Hepatocyte (in vitro differentiated cells): ENCODE data around the gene RIT2. TPM values are rescaled to one million over a fixed set of nuclear protein-coding genes. Genes with fewer than 3 reads are reported as not detected.

Source experiments
- DNase-seq: peaks from one replicate; pipeline ENCODE4 v3.0.0-alpha.2; 2016; ENCODE audit warnings: low spot score
- H2AFZ ChIP-seq: fragments of 200-600 bp; sonication (generic); 2 replicates; pipeline ENCODE4 v1.6.0; 2016; ENCODE audit warnings: antibody characterized with exemption, mild to moderate bottlenecking
- H3K27ac ChIP-seq: fragments of 200-600 bp; sonication (generic); 2 replicates; pipeline ENCODE4 v1.5.1; 2016; ENCODE audit warnings: mild to moderate bottlenecking
- H3K27me3 ChIP-seq: fragments of 200-600 bp; sonication (generic); 2 replicates; pipeline ENCODE4 v1.6.1; 2016
- H3K36me3 ChIP-seq: fragments of 200-600 bp; sonication (generic); replicated peaks from 2 replicates; pipeline ENCODE4 v1.5.1; 2016; ENCODE audit warnings: low read depth; ENCODE audit not compliant: insufficient read depth
- H3K4me1 ChIP-seq: fragments of 200-600 bp; sonication (generic); 2 replicates; pipeline ENCODE4 v1.5.1; 2016; ENCODE audit warnings: mild to moderate bottlenecking, moderate library complexity; ENCODE audit not compliant: insufficient read depth
- H3K4me2 ChIP-seq: fragments of 200-600 bp; sonication (generic); 2 replicates; pipeline ENCODE4 v1.6.0; 2016
- H3K4me3 ChIP-seq: fragments of 200-600 bp; sonication (generic); 2 replicates; pipeline ENCODE4 v1.5.1; 2016; ENCODE audit warnings: mild to moderate bottlenecking
- H3K79me2 ChIP-seq: fragments of 200-600 bp; sonication (generic); 2 replicates; pipeline ENCODE4 v1.6.0; 2017; ENCODE audit warnings: mild to moderate bottlenecking
- H3K9me2 ChIP-seq: fragments of 200-600 bp; sonication (generic); replicated peaks from 2 replicates; pipeline ENCODE4 v1.6.0; 2017; ENCODE audit warnings: mild to moderate bottlenecking; ENCODE audit not compliant: insufficient read depth
- H3K9me3 ChIP-seq: fragments of 200-600 bp; sonication (generic); 2 replicates; pipeline ENCODE4 v1.5.1; 2016; ENCODE audit warnings: low read depth, mild to moderate bottlenecking
- H4K20me1 ChIP-seq: fragments of 200-600 bp; sonication (generic); 2 replicates; pipeline ENCODE4 v1.6.0; 2016; ENCODE audit warnings: mild to moderate bottlenecking; ENCODE audit not compliant: insufficient read depth, poor library complexity, severe bottlenecking
- CTCF ChIP-seq: fragments of 200-600 bp; sonication (generic); IDR thresholded peaks from 2 replicates; pipeline ENCODE4 v1.5.1; 2016; ENCODE audit warnings: antibody characterized with exemption, mild to moderate bottlenecking; ENCODE audit not compliant: poor library complexity
- EZH2 ChIP-seq: fragments of 200-600 bp; sonication (generic); IDR thresholded peaks from 2 replicates; pipeline ENCODE4 v1.6.1; 2016; ENCODE audit warnings: antibody characterized with exemption, mild to moderate bottlenecking, borderline replicate concordance
- EZH2phosphoT487 ChIP-seq: fragments of 200-600 bp; sonication (generic); IDR thresholded peaks from one replicate; pipeline ENCODE4 v1.6.1; 2018; ENCODE audit warnings: antibody characterized with exemption, mild to moderate bottlenecking, low read depth, moderate library complexity; ENCODE audit not compliant: unreplicated experiment, severe bottlenecking
- WGBS: methylation state at CpG from one replicate; pipeline ENCODE4 v1.1.6; 2016; ENCODE audit warnings: low lambda C conversion rate; ENCODE audit errors: missing lambda C conversion rate; 5-methylcytosine and 5-hydroxymethylcytosine counted together
- polyA plus RNA-seq: library from polyadenylated mRNA; unstranded; fragments of >200 nt; fragmentation: Nextera tagmentation; extraction: Ambion mirVana; gene quantifications from 2 replicates; pipeline ENCODE4 v1.2.1, GENCODE V29; 2016
- total RNA-seq: library from RNA; depleted of rRNA; stranded (reverse); fragments of >200 nt; gene quantifications from 2 replicates; pipeline ENCODE4 v1.2.3, GENCODE V29; 2014

The RIT2 gene
- total and polyA plus RNA-seq, 2 experiments from 2014 or later, result not detected

- no peak overlapping the region for H2AFZ ChIP-seq
- no peak for DNase-seq
- no peaks in the 10 kb centered on the region for H4K20me1 ChIP-seq
- H3K36me3 ChIP-seq, result no peaks in the 10 kb centered on the region
- no peak overlapping the region for H3K27ac ChIP-seq
- TF ChIP-seq EZH2phosphoT487 (no peak), EZH2 (no peak)
- no peaks in the 10 kb centered on the region for H3K27me3 ChIP-seq
- WGBS, result 72% methylated on average over 2 of the region's 2 CpGs
- no peaks in the 10 kb centered on the region for H3K9me2 ChIP-seq
- no peaks in the 10 kb centered on the region for H3K79me2 ChIP-seq
- H3K4me1 ChIP-seq, result no peaks in the 10 kb centered on the region
- H3K4me3 ChIP-seq, result no peak overlapping the region
- H3K9me3 ChIP-seq, result no peaks in the 10 kb centered on the region
- no peak overlapping the region for H3K4me2 ChIP-seq
These were observed 356.6 kb downstream of the RIT2 start for GRCh38 chr18:42758852-42759251.

DNA sequence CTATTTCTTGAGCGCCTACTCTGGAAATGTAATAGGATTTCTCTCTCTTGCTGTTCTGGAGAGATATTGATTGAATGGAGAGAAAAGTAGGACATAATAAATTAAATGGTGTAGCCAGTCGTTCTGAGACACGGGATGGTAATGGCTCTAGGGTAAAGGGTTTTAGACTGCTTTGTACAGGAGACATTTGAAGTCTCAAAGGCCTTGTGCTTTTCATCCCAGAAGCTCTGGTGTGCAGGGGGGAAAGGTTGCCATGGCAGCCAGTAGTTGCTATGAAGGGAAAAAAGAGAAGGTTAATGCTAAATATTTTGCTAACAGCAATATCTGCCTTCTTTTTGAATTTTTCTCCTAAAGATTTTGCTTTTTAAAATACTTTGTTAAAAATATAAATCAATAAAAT, 359.3 kb downstream of the RIT2 start:
- H3K27me3 ChIP-seq, result no peaks in the 10 kb centered on the region
- no peak overlapping the region for H2AFZ ChIP-seq
- H3K4me1 ChIP-seq, result no peaks in the 10 kb centered on the region
- H3K4me2 ChIP-seq, result no peak overlapping the region
- no peak overlapping the region for H3K27ac ChIP-seq
- no peaks in the 10 kb centered on the region for H3K9me3 ChIP-seq
- 76% methylated on average over 3 of the region's 3 CpGs for WGBS
- H3K9me2 ChIP-seq, result no peaks in the 10 kb centered on the region
- H3K79me2 ChIP-seq, result no peaks in the 10 kb centered on the region
- no peak for DNase-seq
- H3K4me3 ChIP-seq, result no peak overlapping the region
- TF ChIP-seq EZH2, result no peak
- TF ChIP-seq EZH2phosphoT487, result no peak
- no peaks in the 10 kb centered on the region for H3K36me3 ChIP-seq
- no peaks in the 10 kb centered on the region for H4K20me1 ChIP-seq

GRCh38 chr18:42752916-42753315, 362.6 kb downstream of the RIT2 start:
- 94% methylated on average over 4 of the region's 4 CpGs for WGBS
- H3K9me3 ChIP-seq, result no peaks in the 10 kb centered on the region

GRCh38 chr18:42746794-42747193, 368.7 kb downstream of the RIT2 start:
- H3K27me3 ChIP-seq, result no peaks in the 10 kb centered on the region
- no peaks in the 10 kb centered on the region for H3K9me2 ChIP-seq

More at GRCh38 chr18:42752916-42753315, 362.6 kb downstream of the RIT2 start:
- H3K9me2 ChIP-seq, result no peaks in the 10 kb centered on the region
- no peaks in the 10 kb centered on the region for H3K36me3 ChIP-seq
- H3K27ac ChIP-seq, result no peak overlapping the region
- no peak overlapping the region for H2AFZ ChIP-seq
- no peaks in the 10 kb centered on the region for H4K20me1 ChIP-seq
- no peaks in the 10 kb centered on the region for H3K4me1 ChIP-seq
- no peak for DNase-seq
- no peak overlapping the region for H3K4me3 ChIP-seq
- no peaks in the 10 kb centered on the region for H3K79me2 ChIP-seq
- TF ChIP-seq EZH2phosphoT487 (no peak), EZH2 (no peak), CTCF (no peak)
- H3K4me2 ChIP-seq, result no peak overlapping the region
- no peaks in the 10 kb centered on the region for H3K27me3 ChIP-seq

More at GRCh38 chr18:42746794-42747193, 368.7 kb downstream of the RIT2 start:
- no peaks in the 10 kb centered on the region for H3K79me2 ChIP-seq
- H3K9me3 ChIP-seq, result no peaks in the 10 kb centered on the region
- H3K4me3 ChIP-seq, result no peak overlapping the region
- H3K36me3 ChIP-seq, result no peaks in the 10 kb centered on the region
- no peak overlapping the region for H3K27ac ChIP-seq
- no peak overlapping the region for H2AFZ ChIP-seq
- DNase-seq, result no peak
- no peak overlapping the region for H3K4me2 ChIP-seq
- no peaks in the 10 kb centered on the region for H4K20me1 ChIP-seq
- 75% methylated on average over 1 of the region's 1 CpG for WGBS
- TF ChIP-seq EZH2phosphoT487, result no peak
- no peak for TF ChIP-seq EZH2
- TF ChIP-seq CTCF, result no peak
- H3K4me1 ChIP-seq, result peaks cover 5% of the 10 kb centered on the region
